K562 (cell line): ENCODE results near the gene TSR2. TPM values are rescaled to one million over a fixed set of nuclear protein-coding genes. Genes with fewer than 3 reads are reported as not detected.

ENCODE experiments used
- ATAC-seq: fragments of 200-7000 bp; cut with Tn5 transposase; 3 replicates; pipeline ENCODE4 v1.9.1; 2020; ENCODE audit warnings: moderate library complexity
- BruUV-seq: library from RNA; stranded (reverse); fragments of 400-500 nt; replicated peaks from 2 replicates; lab custom pipeline; 2021; lab: Mats Ljungman, UMichigan
- CTCF ChIA-PET: fragments of 300-600 bp; formaldehyde crosslinking; extraction: SDS; loops from one replicate; lab custom pipeline; 2021; ENCODE audit warnings: low intra/inter-chr PET ratio; lab: Yijun Ruan, JAX
- POLR2A ChIA-PET: fragments of 300-600, 350-650 bp; sonication (Branson Sonifier 250); formaldehyde crosslinking; extraction: SDS; loops from one replicate; lab custom pipeline; 2021; ENCODE audit warnings: antibody characterized with exemption, inconsistent platforms; lab: Yijun Ruan, JAX
- DNase-seq, 4 experiments: peaks; one replicate each; pipeline versions ENCODE4 v3.0.0 to v3.0.0-alpha.2; 2011 to 2018; ENCODE audit warnings: low spot score in 3 of 4, mixed read lengths in 3 of 4; ENCODE audit errors: extremely low read depth in 1 of 4
- FAIRE-seq: peaks from 2 replicates; lab custom pipeline; 2011; peaks lifted over from hg19 to GRCh38; lab: Jason Lieb, UNC
- H2AFZ ChIP-seq: 2 replicates; pipeline ENCODE4 v1.6.0; 2011; ENCODE audit warnings: low read depth, low read length, control low read depth, inconsistent platforms
- H3K27ac ChIP-seq: fragments of 200-600 bp; 3 replicates; pipeline ENCODE4 v1.8.0; 2011; ENCODE audit warnings: low read depth, mild to moderate bottlenecking, control low read depth, inconsistent platforms, low read length, moderate library complexity, mixed read lengths; ENCODE audit errors: extremely low read depth
- H3K27me3 ChIP-seq, 2 experiments: fragments of 300-600 bp in 1 of 2; 2 replicates in 1 of 2; 3 replicates in 1 of 2; pipeline versions ENCODE4 v1.6.0 to v1.8.0; 2011; ENCODE audit warnings: inconsistent platforms in 2 of 2, low read length in 2 of 2, mild to moderate bottlenecking in 1 of 2, mixed read lengths in 1 of 2, moderate library complexity in 1 of 2; ENCODE audit not compliant: control insufficient read depth in 2 of 2, insufficient read depth in 2 of 2
- H3K36me3 ChIP-seq: fragments of 300-600 bp; 3 replicates; pipeline ENCODE4 v1.8.0; 2011; ENCODE audit warnings: mild to moderate bottlenecking, low read length, inconsistent platforms; ENCODE audit not compliant: control insufficient read depth, insufficient read depth
- H3K4me1 ChIP-seq, 2 experiments: fragments of 200-600 bp in 1 of 2; replicated peaks in 1 of 2; 2 replicates in 1 of 2; 3 replicates in 1 of 2; pipeline versions ENCODE4 v1.5.1 to v1.8.0; 2011; ENCODE audit warnings: inconsistent platforms in 2 of 2, low read length in 2 of 2, mild to moderate bottlenecking in 1 of 2, mixed read lengths in 1 of 2, moderate library complexity in 1 of 2; ENCODE audit not compliant: control insufficient read depth in 2 of 2, insufficient read depth in 2 of 2
- H3K4me2 ChIP-seq: 2 replicates; pipeline ENCODE4 v1.6.1; 2011; ENCODE audit warnings: low read length, control low read depth, inconsistent platforms, mixed read lengths; ENCODE audit not compliant: insufficient read depth
- H3K4me3 ChIP-seq: fragments of 200-600 bp; sonication (generic), shearing (Covaris generic); 2 replicates; pipeline ENCODE4 v1.5.1; 2016; ENCODE audit warnings: control low read depth, inconsistent platforms
- H3K79me2 ChIP-seq: fragments of 200-600 bp; 3 replicates; pipeline ENCODE4 v1.8.0; 2011; ENCODE audit warnings: low read length, inconsistent platforms; ENCODE audit not compliant: control insufficient read depth, insufficient read depth
- H3K9ac ChIP-seq, 2 experiments: 2 replicates each; pipeline versions ENCODE4 v1.6.0 to v1.6.1; 2011; ENCODE audit warnings: low read depth in 2 of 2, low read length in 2 of 2, control low read depth in 1 of 2, inconsistent platforms in 1 of 2, mild to moderate bottlenecking in 1 of 2, mixed read lengths in 1 of 2; ENCODE audit not compliant: insufficient read depth in 1 of 2
- H3K9me1 ChIP-seq: one replicate; pipeline ENCODE4 v1.6.0; 2011; ENCODE audit warnings: inconsistent platforms, mild to moderate bottlenecking, low read length, moderate library complexity; ENCODE audit not compliant: control insufficient read depth, insufficient read depth
- H3K9me3 ChIP-seq: replicated peaks from 2 replicates; pipeline ENCODE4 v1.5.1; 2011; ENCODE audit warnings: low read depth, low read length, inconsistent platforms; ENCODE audit not compliant: control insufficient read depth, insufficient read depth
- H4K20me1 ChIP-seq: replicated peaks from 2 replicates; pipeline ENCODE4 v1.6.1; 2011; ENCODE audit warnings: low read length, inconsistent platforms, mixed read lengths; ENCODE audit not compliant: control insufficient read depth, insufficient read depth
- ADNP ChIP-seq: fragments of 200-800 bp; sonication (Bioruptor generic); IDR thresholded peaks from 2 replicates; pipeline ENCODE4 v1.6.1; 2016; ENCODE audit warnings: missing genetic modification characterization, missing compliant biosample characterization
- DNMT1 ChIP-seq: fragments of 450-650 bp; IDR thresholded peaks from 2 replicates; pipeline ENCODE4 v1.6.1; 2016; ENCODE audit warnings: antibody characterized with exemption, mild to moderate bottlenecking
- EP300 ChIP-seq: IDR thresholded peaks from 2 replicates; pipeline ENCODE4 v1.6.1; 2012; ENCODE audit warnings: low read length, improper control_type of control experiment
- HCFC1 ChIP-seq: IDR thresholded peaks from 2 replicates; pipeline ENCODE4 v1.6.1; 2012; ENCODE audit warnings: low read depth, low read length, improper control_type of control experiment
- PHB ChIP-seq: fragments of 250-450 bp; sonication (Bioruptor Pico); IDR thresholded peaks from 2 replicates; pipeline ENCODE4 v1.5.0; 2021
- ZNF133 ChIP-seq: fragments of 250-450 bp; sonication (Bioruptor Pico); IDR thresholded peaks from 2 replicates; pipeline ENCODE4 v1.4.0; 2020; ENCODE audit warnings: mild to moderate bottlenecking
- WGBS: fragments of 100-300 bp; shearing (Covaris generic); methylation state at CpG from one replicate; pipeline ENCODE4 v1.1.6; 2016; ENCODE audit warnings: low coverage, mixed read lengths; ENCODE audit not compliant: insufficient coverage; ENCODE audit errors: missing lambda C conversion rate; 5-methylcytosine and 5-hydroxymethylcytosine counted together
- in situ Hi-C: fragments of 300-500 bp; cut with MboI; formaldehyde crosslinking; loops from 4 replicates; pipeline ENCODE4 v1.15.0; 2018; ENCODE audit warnings: inconsistent platforms, mixed read lengths
- intact Hi-C: fragments of 100-400 bp; cut with micrococcal nuclease; formaldehyde crosslinking; loops from 2 replicates; pipeline ENCODE4 v1.14.2; 2022
- polyA plus RNA-seq, 8 experiments: library from polyadenylated mRNA; depleted of rRNA in 4 of 8; stranded (reverse) in 5 of 8; unstranded in 3 of 8; fragments of >200 nt; fragmentation: Nextera tagmentation in 2 of 8; fragmentation: Illumina TruSeq in 1 of 8; extraction: Ambion mirVana in 2 of 8; extraction: Trizol in 1 of 8; gene quantifications; 2 replicates each; pipeline versions ENCODE4 v1.2.1 to v1.2.3, GENCODE V29; 2011 to 2014; ENCODE audit warnings: inconsistent platforms in 1 of 8, missing spikeins in 1 of 8
- total RNA-seq, 7 experiments: library from RNA; depleted of rRNA in 6 of 7; stranded (reverse); fragments of >200 nt in 6 of 7; fragmentation: Illumina TruSeq in 2 of 7; extraction: Trizol in 2 of 7; gene quantifications; 2 replicates each; pipeline versions ENCODE4 v1.2.1 to v1.2.3, GENCODE V29; 2011 to 2021; ENCODE audit warnings: low replicate concordance in 1 of 7
- TF ChIP-seq, protein P1 (sequence below): fragments of 150-350 bp; IDR thresholded peaks from 2 replicates; pipeline ENCODE4 v1.6.1; 2014; ENCODE audit warnings: low read depth, mild to moderate bottlenecking, low read length, borderline replicate concordance
- TF ChIP-seq, protein P2 (sequence below): fragments of 450-650 bp; IDR thresholded peaks from 2 replicates; pipeline ENCODE4 v1.6.1; 2016; ENCODE audit warnings: antibody characterized with exemption
- TF ChIP-seq, protein P3 (sequence below): fragments of 150-350 bp; conservative IDR thresholded peaks from 2 replicates; pipeline ENCODE4 v1.6.1; 2014; ENCODE audit warnings: low read length

TSR2 gene
- total and polyA plus RNA-seq, 9 of the 15 experiments (the other 6 are each of a cell fraction or from before 2014, with no cell fraction given) = 8.6 to 50.0 (median 28.5) TPM

DNA sequence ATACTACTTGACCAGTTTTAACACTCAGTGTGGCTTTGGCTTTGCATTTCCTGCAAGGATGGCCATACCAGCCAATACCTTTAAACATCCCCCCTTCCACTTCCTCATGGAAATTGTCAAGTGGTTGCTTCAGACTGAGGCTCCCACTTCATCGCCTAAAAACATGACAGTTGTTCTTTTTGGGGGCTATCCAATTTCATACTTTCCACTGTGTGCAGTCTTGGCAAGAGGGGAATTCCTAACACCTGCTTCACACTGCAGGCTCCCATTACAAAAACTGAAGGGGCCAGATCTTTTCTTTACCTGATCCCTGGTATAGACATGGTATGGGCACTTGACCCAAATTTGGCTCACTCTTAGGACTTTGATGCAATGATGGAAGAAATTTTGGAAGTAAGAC lies 28.5 kb upstream of the TSR2 start:
- no peaks in the 10 kb centered on the region for H3K9me1 ChIP-seq
- H3K4me2 ChIP-seq = no peak overlapping the region
- ChIA-PET POLR2A (interaction anchor here (0.5 kb wide), 1 partner anchor 1008 kb away, joined by 4 read pairs; no protein-coding TSS in a partner anchor), CTCF (no interaction called here)
- no peaks in the 10 kb centered on the region for H3K4me1 ChIP-seq
- H4K20me1 ChIP-seq = no peaks in the 10 kb centered on the region
- no peaks in the 10 kb centered on the region for H3K36me3 ChIP-seq
- BruUV-seq = no TSS peak
- H3K4me3 ChIP-seq = no peak overlapping the region
- H3K9ac ChIP-seq = no peak overlapping the region
- no peak for FAIRE-seq
- TF ChIP-seq DNMT1 = no peak
- TF ChIP-seq, protein P1, sequence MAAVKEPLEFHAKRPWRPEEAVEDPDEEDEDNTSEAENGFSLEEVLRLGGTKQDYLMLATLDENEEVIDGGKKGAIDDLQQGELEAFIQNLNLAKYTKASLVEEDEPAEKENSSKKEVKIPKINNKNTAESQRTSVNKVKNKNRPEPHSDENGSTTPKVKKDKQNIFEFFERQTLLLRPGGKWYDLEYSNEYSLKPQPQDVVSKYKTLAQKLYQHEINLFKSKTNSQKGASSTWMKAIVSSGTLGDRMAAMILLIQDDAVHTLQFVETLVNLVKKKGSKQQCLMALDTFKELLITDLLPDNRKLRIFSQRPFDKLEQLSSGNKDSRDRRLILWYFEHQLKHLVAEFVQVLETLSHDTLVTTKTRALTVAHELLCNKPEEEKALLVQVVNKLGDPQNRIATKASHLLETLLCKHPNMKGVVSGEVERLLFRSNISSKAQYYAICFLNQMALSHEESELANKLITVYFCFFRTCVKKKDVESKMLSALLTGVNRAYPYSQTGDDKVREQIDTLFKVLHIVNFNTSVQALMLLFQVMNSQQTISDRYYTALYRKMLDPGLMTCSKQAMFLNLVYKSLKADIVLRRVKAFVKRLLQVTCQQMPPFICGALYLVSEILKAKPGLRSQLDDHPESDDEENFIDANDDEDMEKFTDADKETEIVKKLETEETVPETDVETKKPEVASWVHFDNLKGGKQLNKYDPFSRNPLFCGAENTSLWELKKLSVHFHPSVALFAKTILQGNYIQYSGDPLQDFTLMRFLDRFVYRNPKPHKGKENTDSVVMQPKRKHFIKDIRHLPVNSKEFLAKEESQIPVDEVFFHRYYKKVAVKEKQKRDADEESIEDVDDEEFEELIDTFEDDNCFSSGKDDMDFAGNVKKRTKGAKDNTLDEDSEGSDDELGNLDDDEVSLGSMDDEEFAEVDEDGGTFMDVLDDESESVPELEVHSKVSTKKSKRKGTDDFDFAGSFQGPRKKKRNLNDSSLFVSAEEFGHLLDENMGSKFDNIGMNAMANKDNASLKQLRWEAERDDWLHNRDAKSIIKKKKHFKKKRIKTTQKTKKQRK = no peak
- TF ChIP-seq HCFC1 = no peak
- TF ChIP-seq, protein P2, sequence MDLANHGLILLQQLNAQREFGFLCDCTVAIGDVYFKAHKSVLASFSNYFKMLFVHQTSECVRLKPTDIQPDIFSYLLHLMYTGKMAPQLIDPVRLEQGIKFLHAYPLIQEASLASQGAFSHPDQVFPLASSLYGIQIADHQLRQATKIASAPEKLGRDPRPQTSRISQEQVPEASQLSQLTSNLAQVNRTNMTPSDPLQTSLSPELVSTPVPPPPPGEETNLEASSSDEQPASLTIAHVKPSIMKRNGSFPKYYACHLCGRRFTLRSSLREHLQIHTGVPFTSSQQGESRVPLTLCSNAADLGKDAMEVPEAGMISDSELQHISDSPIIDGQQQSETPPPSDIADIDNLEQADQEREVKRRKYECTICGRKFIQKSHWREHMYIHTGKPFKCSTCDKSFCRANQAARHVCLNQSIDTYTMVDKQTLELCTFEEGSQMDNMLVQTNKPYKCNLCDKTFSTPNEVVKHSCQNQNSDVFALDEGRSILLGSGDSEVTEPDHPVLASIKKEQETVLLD = no peak
- no peak for TF ChIP-seq EP300
- TF ChIP-seq PHB = no peak
- no peak for TF ChIP-seq ZNF133
- TF ChIP-seq, protein P3, sequence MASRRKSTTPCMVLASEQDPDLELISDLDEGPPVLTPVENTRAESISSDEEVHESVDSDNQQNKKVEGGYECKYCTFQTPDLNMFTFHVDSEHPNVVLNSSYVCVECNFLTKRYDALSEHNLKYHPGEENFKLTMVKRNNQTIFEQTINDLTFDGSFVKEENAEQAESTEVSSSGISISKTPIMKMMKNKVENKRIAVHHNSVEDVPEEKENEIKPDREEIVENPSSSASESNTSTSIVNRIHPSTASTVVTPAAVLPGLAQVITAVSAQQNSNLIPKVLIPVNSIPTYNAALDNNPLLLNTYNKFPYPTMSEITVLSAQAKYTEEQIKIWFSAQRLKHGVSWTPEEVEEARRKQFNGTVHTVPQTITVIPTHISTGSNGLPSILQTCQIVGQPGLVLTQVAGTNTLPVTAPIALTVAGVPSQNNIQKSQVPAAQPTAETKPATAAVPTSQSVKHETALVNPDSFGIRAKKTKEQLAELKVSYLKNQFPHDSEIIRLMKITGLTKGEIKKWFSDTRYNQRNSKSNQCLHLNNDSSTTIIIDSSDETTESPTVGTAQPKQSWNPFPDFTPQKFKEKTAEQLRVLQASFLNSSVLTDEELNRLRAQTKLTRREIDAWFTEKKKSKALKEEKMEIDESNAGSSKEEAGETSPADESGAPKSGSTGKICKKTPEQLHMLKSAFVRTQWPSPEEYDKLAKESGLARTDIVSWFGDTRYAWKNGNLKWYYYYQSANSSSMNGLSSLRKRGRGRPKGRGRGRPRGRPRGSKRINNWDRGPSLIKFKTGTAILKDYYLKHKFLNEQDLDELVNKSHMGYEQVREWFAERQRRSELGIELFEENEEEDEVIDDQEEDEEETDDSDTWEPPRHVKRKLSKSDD = no peak
- TF ChIP-seq ADNP (tag) = no peak
- TF ChIP-seq, all 486 proteins: peak for 0
- ATAC-seq (no peak), DNase-seq (no peak)
- in situ Hi-C loops = no loop called here
- H2AFZ ChIP-seq = no peak overlapping the region
- H3K27ac ChIP-seq = no peak overlapping the region
- intact Hi-C loops = no loop called here
- WGBS = 0% methylated on average over 1 of the region's 1 CpG
- no peaks in the 10 kb centered on the region for H3K79me2 ChIP-seq
- peaks cover 0 to 6% of the 10 kb centered on the region in 2 experiments; a peak in 3 of 5 replicates for H3K27me3 ChIP-seq
- H3K9me3 ChIP-seq = no peaks in the 10 kb centered on the region
